Activated naive CD4-positive, alpha-beta T cell treated with anti-CD3 and anti-CD28 coated beads, Interleukin-2, amount 50 U/mL, for 72 hours (primary cell): ENCODE data around the gene TMEM158. TPM values are rescaled to one million over a fixed set of nuclear protein-coding genes. Genes with fewer than 3 reads are reported as not detected.
A peak's percentile ranks its signal among the peaks of the same experiment; 100 is the strongest.

Source experiments
- ATAC-seq, 2 donors: fragments of 150-1000 bp; cut with Tn5 transposase; 2 replicates each; pipeline ENCODE4 v1.10.0; 2021; ENCODE audit warnings: mild to moderate bottlenecking in 2 of 2, moderate library complexity in 2 of 2
- DNase-seq, 2 donors: peaks; one replicate each; pipeline ENCODE4 v3.0.0; 2021 to 2022; ENCODE audit warnings: low spot score in 2 of 2
- H3K27ac Mint-ChIP-seq, 2 donors: one replicate each; pipeline ENCODE4 v1.8.0; 2022; ENCODE audit warnings: mild to moderate bottlenecking in 2 of 2, mixed read lengths in 2 of 2
- H3K36me3 Mint-ChIP-seq, 2 donors: one replicate each; pipeline ENCODE4 v1.8.0; 2022; ENCODE audit warnings: mixed read lengths in 2 of 2
- H3K9me3 Mint-ChIP-seq, 2 donors: one replicate each; pipeline ENCODE4 v1.8.0; 2022; ENCODE audit warnings: mixed read lengths in 2 of 2
- total RNA-seq, 2 donors: library from RNA; stranded (reverse); gene quantifications; one replicate each; pipeline ENCODE4 v1.2.3, GENCODE V29; 2022

Gene TMEM158
- total RNA-seq, 2 donors from 2014 or later, result not detected

DNA sequence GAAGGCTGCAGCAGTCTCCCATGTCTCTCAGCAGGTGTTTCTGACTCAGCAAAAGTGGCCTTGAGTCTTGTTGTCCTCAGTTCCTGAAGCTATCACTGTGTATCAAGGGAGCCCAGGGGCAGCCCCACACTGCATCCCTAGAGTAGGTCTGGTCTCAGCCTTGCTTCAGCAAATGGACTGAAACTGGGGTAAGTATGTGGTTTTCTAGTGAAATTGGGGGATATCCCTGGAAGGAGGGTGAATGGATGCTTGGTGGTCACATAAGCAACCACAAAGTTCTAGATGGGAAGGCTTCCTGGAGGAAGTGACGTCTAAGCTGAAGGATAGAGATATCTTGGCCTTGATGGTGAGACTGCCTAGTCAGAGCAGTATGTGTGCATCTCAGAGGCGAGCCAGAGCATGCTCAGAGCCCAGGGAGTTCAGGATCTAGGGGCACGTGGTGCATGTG lies 38.4 kb downstream of the TMEM158 start:
- Mint-ChIP-seq H3K27ac (no peak overlapping the region), H3K36me3 (no peaks in the 10 kb centered on the region), H3K9me3 (no peaks in the 10 kb centered on the region)
- ATAC-seq (peak; percentile 82 to 92), DNase-seq (no peak)

DNA sequence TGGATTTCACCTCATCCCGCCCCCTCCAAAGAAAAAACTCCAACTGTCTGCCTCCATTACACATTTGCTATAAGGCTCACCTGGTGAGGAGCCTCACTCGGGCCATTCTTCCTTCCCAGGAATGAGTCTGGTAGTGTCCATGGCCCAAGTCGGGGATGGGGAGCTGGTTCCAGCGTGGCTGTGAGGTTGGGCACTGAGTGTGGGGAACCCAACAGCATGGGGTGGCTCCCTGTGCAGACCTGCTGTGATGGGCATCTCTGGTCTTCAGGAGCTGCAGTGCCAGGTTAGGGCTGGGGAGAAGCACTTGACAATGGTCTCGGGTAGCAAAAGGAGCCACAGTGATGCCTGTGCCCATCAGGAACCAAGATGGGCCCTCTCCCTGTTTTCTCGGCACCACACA lies 39.2 kb downstream of the TMEM158 start:
- DNase-seq, result no peak
- Mint-ChIP-seq H3K9me3 (no peaks in the 10 kb centered on the region), H3K27ac (no peak overlapping the region), H3K36me3 (no peaks in the 10 kb centered on the region)
- no peak for ATAC-seq

DNA sequence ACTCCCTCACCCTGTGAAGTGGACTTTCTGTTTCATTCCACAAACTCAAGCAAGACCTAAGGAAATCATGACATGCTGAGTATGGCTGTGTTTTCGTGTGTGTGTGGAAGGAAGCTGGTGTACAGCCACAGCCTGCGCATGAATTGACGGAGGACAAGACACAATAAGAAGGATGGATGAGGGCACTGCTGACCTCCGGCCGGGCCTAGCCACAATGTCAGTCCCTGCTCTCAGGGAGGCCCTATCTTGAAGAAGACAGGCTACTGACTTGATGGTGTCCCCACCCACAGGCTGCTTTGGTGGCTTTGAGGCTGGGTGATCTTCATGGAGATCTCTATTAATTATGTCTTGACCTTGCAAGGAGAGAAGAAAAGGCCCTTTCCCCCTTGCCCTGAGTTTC lies 40.6 kb downstream of the TMEM158 start:
- DNase-seq, result no peak

DNA sequence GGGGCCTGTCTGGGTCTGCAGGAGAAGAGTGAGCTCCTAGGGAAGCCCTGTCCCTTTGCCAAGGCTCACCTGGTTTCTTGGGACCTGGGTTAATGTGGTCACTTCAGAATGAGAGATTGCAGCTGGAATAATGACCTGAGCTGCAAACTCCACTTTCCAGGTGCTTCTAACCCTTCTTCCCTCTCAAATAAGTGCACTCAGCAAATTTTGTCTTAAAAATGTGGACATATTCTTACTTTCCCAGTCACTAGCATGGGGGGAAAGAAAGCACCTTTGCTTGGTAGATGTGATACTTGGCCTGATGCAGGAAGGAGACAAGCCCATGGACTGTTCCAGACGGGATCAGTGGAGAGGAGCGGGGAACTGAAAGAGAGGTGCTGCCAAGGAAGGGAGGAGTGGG lies 41.0 kb downstream of the TMEM158 start:
- Mint-ChIP-seq H3K27ac (no peak overlapping the region), H3K36me3 (no peaks in the 10 kb centered on the region), H3K9me3 (no peaks in the 10 kb centered on the region)
- DNase-seq (no peak), ATAC-seq (no peak)

More for the DNA sequence above, 40.6 kb downstream of the TMEM158 start:
- H3K9me3 Mint-ChIP-seq, result no peaks in the 10 kb centered on the region
- H3K36me3 Mint-ChIP-seq, result no peaks in the 10 kb centered on the region
- H3K27ac Mint-ChIP-seq, result no peak overlapping the region
- no peak for ATAC-seq

DNA sequence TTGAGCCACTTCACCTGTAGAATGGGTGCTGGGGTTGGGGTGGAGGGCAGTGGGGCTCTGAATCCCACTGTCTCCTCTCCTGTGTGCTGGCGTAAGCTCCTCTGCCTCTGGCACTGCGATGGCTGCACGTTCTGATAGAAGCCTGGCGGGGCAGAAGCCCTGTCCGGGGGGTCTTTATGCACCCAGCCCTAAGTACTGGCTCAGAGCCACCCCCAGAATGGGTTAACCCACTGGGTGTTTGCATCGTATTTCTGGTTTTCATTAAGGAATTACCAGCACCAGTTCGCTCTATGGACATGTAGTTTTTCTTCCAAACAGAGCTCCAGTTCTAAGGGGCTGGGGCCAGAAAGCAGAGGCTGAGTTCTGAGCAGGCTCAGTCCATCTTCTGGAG lies 42.2 kb downstream of the TMEM158 start:
- Mint-ChIP-seq H3K36me3 (no peaks in the 10 kb centered on the region), H3K9me3 (no peaks in the 10 kb centered on the region), H3K27ac (peak overlapping the region in 1 of 2 donors; percentile 50)
- ATAC-seq, result no peak
- DNase-seq, result no peak

DNA sequence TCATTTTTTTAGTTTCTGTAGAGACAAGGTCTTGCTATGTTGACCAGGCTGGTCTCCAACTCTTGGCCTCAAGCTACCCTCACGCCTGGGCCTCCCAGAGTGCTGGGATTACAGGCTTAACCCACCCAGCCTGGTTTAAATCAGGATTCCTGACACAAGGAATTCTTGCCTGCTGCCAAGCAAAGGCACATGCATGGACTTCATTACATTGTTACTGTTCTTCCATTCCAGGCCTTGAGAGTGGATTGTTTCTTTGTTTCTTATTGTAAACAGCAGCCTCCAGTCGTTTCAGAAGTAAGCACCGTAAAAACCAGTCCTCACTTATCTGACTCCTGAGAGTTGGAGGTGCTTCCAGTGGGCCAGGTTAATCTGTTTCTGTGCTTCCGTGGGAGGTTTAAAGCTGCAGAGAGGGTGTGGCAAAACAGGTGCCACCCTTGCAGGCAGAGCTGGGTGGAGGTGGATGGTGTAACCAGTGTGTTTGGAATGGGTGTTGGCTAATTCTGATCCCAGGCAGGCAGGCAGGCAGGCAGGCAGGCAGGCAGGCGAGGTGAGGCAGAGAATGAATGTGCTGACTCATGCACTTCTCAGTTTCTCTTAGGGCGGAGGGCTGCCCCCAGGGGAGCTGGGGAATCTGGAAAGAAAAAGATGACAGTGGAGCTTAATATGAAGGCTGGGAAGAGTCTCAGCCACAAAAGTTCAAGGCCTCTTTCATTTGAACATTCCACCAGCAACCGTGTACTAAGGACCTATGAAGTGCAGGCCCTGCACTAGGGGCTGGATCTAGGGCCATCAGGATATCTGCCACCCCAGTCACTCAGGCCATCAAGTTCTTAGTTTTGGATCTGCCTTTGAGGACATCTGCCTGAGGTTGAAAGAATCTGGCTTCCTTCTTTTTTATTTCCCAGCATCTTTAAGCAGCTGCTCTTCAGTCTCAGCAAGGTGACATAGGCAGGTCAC lies 42.9 kb downstream of the TMEM158 start:
- Mint-ChIP-seq H3K9me3 (no peaks in the 10 kb centered on the region), H3K27ac (no peak overlapping the region), H3K36me3 (no peaks in the 10 kb centered on the region)
- DNase-seq (no peak), ATAC-seq (peak in 1 of 2 donors; percentile 33)

DNA sequence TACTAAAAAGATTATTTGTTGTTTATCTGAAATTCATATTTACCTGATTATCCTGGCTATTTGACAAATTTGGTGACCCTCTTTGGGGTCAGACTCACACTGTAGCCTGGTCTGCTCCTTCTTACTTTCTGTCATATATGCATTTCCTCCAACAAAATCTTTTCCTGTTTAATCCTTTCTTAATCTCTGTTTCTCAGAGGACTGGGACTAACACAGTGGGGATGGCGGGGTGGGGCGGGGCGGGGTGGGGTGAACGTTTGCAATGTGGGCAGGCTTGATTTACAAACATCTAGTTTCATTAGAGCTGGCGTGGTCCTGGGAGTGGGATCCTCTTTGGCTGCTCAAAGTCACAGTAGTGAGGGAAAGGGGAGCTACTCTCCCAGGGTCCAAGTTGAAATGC lies 44.6 kb downstream of the TMEM158 start:
- no peaks in the 10 kb centered on the region for H3K9me3 Mint-ChIP-seq
- H3K36me3 Mint-ChIP-seq, result no peaks in the 10 kb centered on the region
- DNase-seq, result no peak
- no peak overlapping the region for H3K27ac Mint-ChIP-seq
- no peak for ATAC-seq

DNA sequence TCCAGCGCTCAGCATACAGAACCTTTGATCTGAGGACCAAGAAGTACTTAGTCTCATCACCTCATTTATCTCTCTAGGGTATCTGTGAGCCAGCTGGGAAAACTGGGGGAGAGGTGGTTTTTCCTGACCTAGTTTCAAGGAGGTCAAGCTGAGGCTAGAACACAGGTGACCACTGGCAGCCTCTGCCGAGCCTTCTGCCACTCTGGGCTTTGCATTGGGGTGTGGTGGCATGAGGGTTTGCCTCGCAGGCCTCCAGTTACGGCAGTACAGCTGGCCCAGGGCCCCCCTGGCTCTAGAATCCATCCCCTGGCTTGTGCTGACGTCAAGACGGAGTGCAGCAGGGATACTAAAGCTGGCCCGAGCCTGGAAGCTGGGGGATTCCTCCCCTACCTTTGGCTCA lies 45.2 kb downstream of the TMEM158 start:
- Mint-ChIP-seq H3K36me3 (no peaks in the 10 kb centered on the region), H3K27ac (no peak overlapping the region), H3K9me3 (no peaks in the 10 kb centered on the region)
- no peak for DNase-seq
- ATAC-seq, result no peak

DNA sequence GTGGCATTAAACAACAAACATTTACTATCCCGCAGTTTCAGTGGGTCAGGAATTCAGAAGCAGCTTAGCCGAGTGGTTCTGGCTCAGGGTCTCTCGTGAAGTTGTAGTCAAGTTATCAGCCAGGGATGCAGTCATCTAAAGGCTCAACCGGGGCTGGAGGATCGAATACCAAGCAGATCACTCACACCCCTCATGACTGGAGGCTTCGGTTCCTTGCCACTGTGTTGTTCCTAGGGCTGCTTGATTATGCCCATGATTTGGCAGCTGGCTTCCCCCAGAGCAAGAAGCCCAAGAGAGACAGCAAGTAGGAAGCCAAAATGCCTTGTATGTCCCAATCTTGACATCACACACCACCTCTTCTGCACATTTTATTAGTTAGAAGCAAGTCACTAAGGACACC lies 46.0 kb downstream of the TMEM158 start:
- H3K27ac Mint-ChIP-seq, result no peak overlapping the region
- ATAC-seq (no peak), DNase-seq (no peak)
- no peaks in the 10 kb centered on the region for H3K36me3 Mint-ChIP-seq
- no peaks in the 10 kb centered on the region for H3K9me3 Mint-ChIP-seq

DNA sequence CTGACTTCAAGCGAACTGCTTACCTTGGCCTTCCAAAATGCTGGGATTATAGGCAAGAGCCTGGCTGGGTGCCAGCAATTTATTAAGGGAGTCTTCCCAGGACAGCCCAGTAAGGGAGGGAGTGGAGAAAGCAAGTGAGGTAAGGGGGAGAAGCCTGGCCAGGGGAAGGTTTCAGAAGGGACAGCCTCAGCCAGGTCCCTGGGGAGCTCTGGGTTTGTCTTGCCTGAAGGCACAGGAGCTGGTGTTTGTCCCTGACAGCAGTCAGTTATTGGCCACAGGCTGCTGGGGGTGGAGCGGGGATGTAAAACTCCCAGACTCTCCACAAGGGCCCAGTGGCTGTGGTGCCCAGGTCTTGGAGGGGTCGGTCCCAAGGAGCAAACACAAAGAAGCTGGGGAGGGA lies 46.9 kb downstream of the TMEM158 start:
- H3K27ac Mint-ChIP-seq, result no peak overlapping the region
- no peaks in the 10 kb centered on the region for H3K36me3 Mint-ChIP-seq
- ATAC-seq (no peak), DNase-seq (no peak)
- no peaks in the 10 kb centered on the region for H3K9me3 Mint-ChIP-seq

DNA sequence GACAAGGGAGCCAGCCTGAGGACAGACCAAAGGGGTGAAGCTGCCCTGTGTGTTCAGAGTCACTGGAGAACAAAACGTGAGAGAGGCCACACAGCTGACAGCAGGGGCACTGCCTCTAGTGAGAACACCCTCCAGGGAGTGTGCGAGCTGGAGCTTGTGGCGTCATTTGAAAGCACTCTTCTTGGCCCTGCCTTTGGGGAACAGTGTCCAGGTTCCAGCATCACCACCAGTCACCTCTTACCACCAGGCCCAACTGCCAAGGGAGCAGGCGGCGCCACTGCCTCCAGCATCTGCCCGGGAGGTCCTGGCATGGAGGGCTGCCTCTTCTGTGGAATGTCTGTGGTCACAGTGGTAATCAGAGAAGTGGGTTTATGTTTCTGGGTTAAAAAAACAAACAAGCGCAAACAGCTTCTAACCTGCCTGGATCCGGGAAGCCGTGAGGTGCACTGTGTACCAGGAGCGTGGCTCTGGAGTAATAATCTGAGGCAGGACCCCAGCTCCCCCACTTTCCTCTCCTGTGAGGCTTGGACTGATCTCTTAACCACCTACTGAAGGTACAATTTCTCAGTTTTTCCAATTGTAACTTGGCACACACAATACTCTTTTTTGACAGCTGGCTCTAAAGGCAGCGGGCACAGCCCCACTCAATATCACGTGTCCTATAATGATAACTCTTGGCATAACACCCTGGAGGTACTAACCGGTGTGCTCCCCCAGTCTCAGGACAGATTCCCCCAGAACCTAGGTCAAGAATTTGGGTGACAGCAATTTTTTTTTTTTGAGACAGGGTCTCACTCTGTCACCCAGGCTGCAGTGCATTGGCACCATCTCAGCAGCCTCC lies 47.7 kb downstream of the TMEM158 start:
- Mint-ChIP-seq H3K9me3 (no peaks in the 10 kb centered on the region), H3K27ac (no peak overlapping the region), H3K36me3 (no peaks in the 10 kb centered on the region)
- no peak for DNase-seq
- no peak for ATAC-seq

DNA sequence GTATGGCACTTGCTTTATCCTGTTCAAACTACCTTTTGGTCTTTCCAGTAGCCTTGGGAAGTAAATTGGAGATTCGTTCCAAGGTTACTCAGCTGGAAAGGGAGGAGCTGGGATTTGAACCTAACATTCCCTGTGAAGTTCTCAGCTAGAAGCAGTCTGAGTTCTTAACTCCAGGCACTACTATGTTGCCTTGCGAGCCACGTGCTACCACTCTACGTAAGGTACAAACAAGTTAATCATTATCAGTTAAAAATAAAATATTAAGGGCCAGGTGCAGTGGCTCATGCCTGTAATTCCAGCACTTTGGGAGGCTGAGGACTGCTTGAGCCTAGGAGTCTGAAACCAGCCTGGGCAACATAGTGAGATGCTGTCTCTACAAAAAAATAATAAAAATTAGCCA lies 49.2 kb downstream of the TMEM158 start:
- H3K36me3 Mint-ChIP-seq, result no peaks in the 10 kb centered on the region
- DNase-seq (no peak), ATAC-seq (no peak)
- H3K9me3 Mint-ChIP-seq, result no peaks in the 10 kb centered on the region
- H3K27ac Mint-ChIP-seq, result no peak overlapping the region

Other genes with a start within 250 kb of the TMEM158 start
- gene CLEC3B, start 200.0 kb downstream of the TMEM158 start, total RNA-seq, result not detected
- gene CDCP1, start 79.9 kb downstream of the TMEM158 start, total RNA-seq, result 1 to 10 TPM in 1 of 2 donors, under 1 TPM in 1; 0.41 to 1.5 TPM
- 10 to 100 TPM; 23.4 to 27.4 TPM for gene LARS2, start 162.3 kb upstream of the TMEM158 start, total RNA-seq